Measurements from ENCODE around the gene C16orf54. TPM values are rescaled to one million over a fixed set of nuclear protein-coding genes. Genes with fewer than 3 reads are reported as not detected.
"Not testable (repeated sequence)": the region's sequence is repeated elsewhere in the genome, so short reads cannot be mapped to it uniquely, and the experiment has no call there.

Gene C16orf54
- total RNA-seq, 1 donor from 2014 or later = not detected

GRCh38 chr16:29740630-29741015 lies 5.2 kb downstream of the C16orf54 start:
- not testable (repeated sequence) for DNase-seq (ENCODE audit: low read depth)

GRCh38 chr16:29739927-29740629 lies 5.7 kb downstream of the C16orf54 start:
- DNase-seq (ENCODE audit: low read depth) = not testable (repeated sequence)

- no peak for DNase-seq (ENCODE audit: low read depth)
These were observed 7.3 kb downstream of the C16orf54 start for GRCh38 chr16:29738514-29738913.

- no peak for DNase-seq (ENCODE audit: low read depth)
These were observed 8.1 kb downstream of the C16orf54 start for GRCh38 chr16:29737713-29738112.

- no peak for DNase-seq (ENCODE audit: low read depth)
These were observed 9.0 kb downstream of the C16orf54 start for GRCh38 chr16:29736764-29737163.

- no peak for DNase-seq (ENCODE audit: low read depth)
These were observed 9.7 kb downstream of the C16orf54 start for GRCh38 chr16:29736112-29736511.

- no peak for DNase-seq (ENCODE audit: low read depth)
These were observed 11.0 kb downstream of the C16orf54 start for GRCh38 chr16:29734786-29735185.

- DNase-seq (ENCODE audit: low read depth) = not testable (repeated sequence)
These were observed 13.8 kb downstream of the C16orf54 start for GRCh38 chr16:29731768-29732601.

- no peak for DNase-seq (ENCODE audit: low read depth)
These were observed 15.1 kb downstream of the C16orf54 start for GRCh38 chr16:29730649-29731048.

- DNase-seq (ENCODE audit: low read depth) = peak; percentile 75
These were observed 16.7 kb downstream of the C16orf54 start for GRCh38 chr16:29729116-29729521.

GRCh38 chr16:29727452-29727851 lies 18.3 kb downstream of the C16orf54 start:
- no peak for DNase-seq (ENCODE audit: low read depth)

- DNase-seq (ENCODE audit: low read depth) = no peak
These were observed 18.9 kb downstream of the C16orf54 start for GRCh38 chr16:29726845-29727377.

- DNase-seq (ENCODE audit: low read depth) = peak; percentile 78
These were observed 24.5 kb downstream of the C16orf54 start for GRCh38 chr16:29721167-29721879.

GRCh38 chr16:29720703-29721102 lies 25.1 kb downstream of the C16orf54 start:
- DNase-seq (ENCODE audit: low read depth) = no peak

GRCh38 chr16:29719063-29719462 lies 26.7 kb downstream of the C16orf54 start:
- DNase-seq (ENCODE audit: low read depth) = no peak

GRCh38 chr16:29717113-29717512 lies 28.7 kb downstream of the C16orf54 start:
- DNase-seq (ENCODE audit: low read depth) = no peak

GRCh38 chr16:29714972-29715371 lies 30.8 kb downstream of the C16orf54 start:
- DNase-seq (ENCODE audit: low read depth) = no peak

GRCh38 chr16:29714396-29714795 lies 31.4 kb downstream of the C16orf54 start:
- no peak for DNase-seq (ENCODE audit: low read depth)

- no peak for DNase-seq (ENCODE audit: low read depth)
These were observed 33.0 kb downstream of the C16orf54 start for GRCh38 chr16:29712809-29713208.

- peak; percentile 73 for DNase-seq (ENCODE audit: low read depth)
These were observed 35.3 kb downstream of the C16orf54 start for GRCh38 chr16:29710227-29711219.
